ENCODE results near the gene TMEM63A. TPM values are rescaled to one million over a fixed set of nuclear protein-coding genes. Genes with fewer than 3 reads are reported as not detected.
A peak's percentile ranks its signal among the peaks of the same experiment; 100 is the strongest.
"Not testable (repeated sequence)": the region's sequence is repeated elsewhere in the genome, so short reads cannot be mapped to it uniquely, and the experiment has no call there.

TMEM63A gene
- 10 to 100 TPM; 14.6 to 30.7 (median 24.5) TPM for total RNA-seq

DNA sequence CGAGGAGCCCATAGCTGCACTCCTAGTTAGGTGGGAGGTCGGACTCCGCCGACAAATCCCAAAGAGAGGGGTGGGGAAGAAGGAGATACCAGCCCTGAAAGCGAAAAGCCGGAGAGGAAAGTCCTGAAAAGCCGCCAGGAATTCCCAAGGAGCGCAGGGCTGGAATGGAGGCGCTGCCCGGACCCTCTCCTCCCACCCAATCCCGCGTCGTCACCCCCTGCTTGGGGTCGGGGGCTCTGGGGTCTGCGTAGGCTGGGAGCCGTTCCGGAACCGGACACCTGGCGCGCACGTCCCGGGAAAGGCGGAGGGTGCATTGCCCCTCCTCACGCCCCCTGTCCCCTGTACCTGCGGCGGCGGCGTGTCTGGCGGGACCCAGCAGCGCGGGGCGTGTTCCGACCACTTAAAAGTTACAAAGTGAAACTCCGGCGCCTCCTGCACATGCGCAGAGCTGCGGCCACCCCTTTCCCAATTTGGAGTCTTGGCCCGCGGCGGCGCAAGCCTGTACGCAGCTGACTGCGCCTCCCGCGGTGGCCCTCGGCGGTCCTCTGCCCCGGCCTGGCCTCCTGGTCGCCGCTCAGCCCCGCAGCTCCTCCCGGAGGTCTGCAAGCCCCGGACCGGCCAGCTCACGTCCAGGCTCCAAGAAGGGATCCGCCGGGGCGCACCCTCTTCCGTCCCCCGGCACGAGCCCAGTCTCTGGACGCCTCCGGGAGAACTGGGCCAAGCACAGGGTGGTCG lies at the start of gene TMEM63A:
TMEM63A (minus strand) TSS at position 422 of the 735 bp plus-strand sequence. CDS start 4,800 bp downstream, outside the sequence.
- Histone ChIP-seq H3K27me3 (no peaks in the 10 kb centered on the region), H3K4me1 (peaks cover 43 to 57% (median 54%) of the 10 kb centered on the region in 4 donors), H3K36me3 (peaks cover 0 to 5% (median 3%) of the 10 kb centered on the region in 4 donors), H3K4me3 (peak within 1 kb of the TSS; percentile 79 to 98 (median 88)), H3K27ac (replicated peaks in 1 of 4) (peak within 1 kb of the TSS; percentile 82 to 92 (median 89)), H3K9me3 (no peaks in the 10 kb centered on the region)
- 3% methylated on average over 10 of the region's 64 CpGs for WGBS
- intact Hi-C loops (cut with DNase I): no loop called here
- TF ChIP-seq, protein P1, sequence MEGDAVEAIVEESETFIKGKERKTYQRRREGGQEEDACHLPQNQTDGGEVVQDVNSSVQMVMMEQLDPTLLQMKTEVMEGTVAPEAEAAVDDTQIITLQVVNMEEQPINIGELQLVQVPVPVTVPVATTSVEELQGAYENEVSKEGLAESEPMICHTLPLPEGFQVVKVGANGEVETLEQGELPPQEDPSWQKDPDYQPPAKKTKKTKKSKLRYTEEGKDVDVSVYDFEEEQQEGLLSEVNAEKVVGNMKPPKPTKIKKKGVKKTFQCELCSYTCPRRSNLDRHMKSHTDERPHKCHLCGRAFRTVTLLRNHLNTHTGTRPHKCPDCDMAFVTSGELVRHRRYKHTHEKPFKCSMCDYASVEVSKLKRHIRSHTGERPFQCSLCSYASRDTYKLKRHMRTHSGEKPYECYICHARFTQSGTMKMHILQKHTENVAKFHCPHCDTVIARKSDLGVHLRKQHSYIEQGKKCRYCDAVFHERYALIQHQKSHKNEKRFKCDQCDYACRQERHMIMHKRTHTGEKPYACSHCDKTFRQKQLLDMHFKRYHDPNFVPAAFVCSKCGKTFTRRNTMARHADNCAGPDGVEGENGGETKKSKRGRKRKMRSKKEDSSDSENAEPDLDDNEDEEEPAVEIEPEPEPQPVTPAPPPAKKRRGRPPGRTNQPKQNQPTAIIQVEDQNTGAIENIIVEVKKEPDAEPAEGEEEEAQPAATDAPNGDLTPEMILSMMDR (IDR thresholded peaks at IDR 0.05): peak in 2 of 3 experiments; percentile 45 to 55
- TF ChIP-seq POLR2AphosphoS5 (IDR thresholded peaks at IDR 0.05) (peak; percentile 89 to 92), EP300 (IDR thresholded peaks at IDR 0.05) (no peak), POLR2A (IDR thresholded peaks at IDR 0.05; ENCODE audit: low read depth) (peak; percentile 64)
- DNase-seq (ENCODE audit: extremely low spot score): peak; percentile 97

DNA sequence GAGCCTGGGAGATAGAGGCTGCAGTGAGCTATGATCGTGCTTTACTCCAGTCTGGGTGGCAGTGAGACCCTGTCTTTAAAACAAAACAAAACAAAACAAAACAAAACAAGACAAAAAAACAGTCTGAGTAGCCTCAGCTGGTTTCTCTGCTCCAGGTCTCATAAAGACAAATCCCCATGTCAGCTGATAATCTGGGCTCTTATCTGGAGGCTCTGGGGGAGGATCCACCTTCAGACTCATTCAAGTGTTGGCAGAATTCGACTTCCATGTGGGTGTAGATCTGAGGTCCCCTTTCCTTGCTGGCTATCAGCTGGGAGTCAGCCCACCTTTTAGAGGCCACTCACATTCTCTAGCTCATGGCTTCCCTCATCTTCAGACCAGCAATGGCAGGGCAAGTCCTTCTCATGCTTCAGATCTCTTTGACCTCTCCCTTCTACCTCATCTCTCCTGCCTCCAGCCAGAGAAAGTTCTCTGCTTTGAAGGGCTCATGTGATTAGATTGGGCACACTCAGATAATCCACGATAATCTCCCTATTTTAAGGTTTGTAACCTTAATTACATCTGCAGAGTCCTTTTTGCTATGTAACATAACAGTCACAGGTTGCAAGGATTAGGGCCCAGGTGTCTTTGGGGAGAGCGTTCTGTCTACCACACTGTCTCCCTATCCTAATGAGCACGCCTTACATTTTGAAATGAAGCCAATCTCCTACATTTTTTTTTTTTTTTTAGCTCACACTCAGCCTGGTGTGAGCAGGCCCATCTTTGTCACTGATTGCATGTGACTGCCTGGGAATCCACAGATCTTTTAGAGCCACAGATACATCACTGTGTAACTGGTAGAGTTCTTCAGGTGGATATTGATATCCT lies 49.3 kb upstream of the TMEM63A start:
- no peaks in the 10 kb centered on the region for H3K4me1 ChIP-seq
- H3K4me3 ChIP-seq: no peak overlapping the region
- intact Hi-C loops (cut with DNase I): no loop called here
- WGBS: 79% methylated on average over 5 of the region's 5 CpGs
- H3K36me3 ChIP-seq: no peaks in the 10 kb centered on the region
- H3K9me3 ChIP-seq: no peaks in the 10 kb centered on the region
- H3K27me3 ChIP-seq: no peaks in the 10 kb centered on the region
- no peak for DNase-seq (ENCODE audit: extremely low spot score)
- TF ChIP-seq POLR2AphosphoS5 (IDR thresholded peaks at IDR 0.05) (no peak), POLR2A (IDR thresholded peaks at IDR 0.05; ENCODE audit: low read depth) (no peak), EP300 (IDR thresholded peaks at IDR 0.05) (no peak)
- TF ChIP-seq, protein P1 (IDR thresholded peaks at IDR 0.05): no peak
- H3K27ac ChIP-seq (replicated peaks in 1 of 4): no peak overlapping the region

- Histone ChIP-seq H3K36me3 (no peaks in the 10 kb centered on the region), H3K4me3 (no peak overlapping the region), H3K27ac (replicated peaks in 1 of 4) (no peak overlapping the region), H3K9me3 (no peaks in the 10 kb centered on the region), H3K27me3 (no peaks in the 10 kb centered on the region), H3K4me1 (no peaks in the 10 kb centered on the region)
- WGBS: 92% methylated on average over 2 of the region's 2 CpGs
- DNase-seq (ENCODE audit: extremely low spot score): no peak
- TF ChIP-seq, protein P1 (IDR thresholded peaks at IDR 0.05): no peak
- TF ChIP-seq POLR2AphosphoS5 (IDR thresholded peaks at IDR 0.05): no peak
- no peak for TF ChIP-seq EP300 (IDR thresholded peaks at IDR 0.05)
- TF ChIP-seq POLR2A (IDR thresholded peaks at IDR 0.05; ENCODE audit: low read depth): no peak
- intact Hi-C loops (cut with DNase I): no loop called here
Measured at GRCh38 chr1:225930566-225930965, 48.4 kb upstream of the TMEM63A start.

DNA sequence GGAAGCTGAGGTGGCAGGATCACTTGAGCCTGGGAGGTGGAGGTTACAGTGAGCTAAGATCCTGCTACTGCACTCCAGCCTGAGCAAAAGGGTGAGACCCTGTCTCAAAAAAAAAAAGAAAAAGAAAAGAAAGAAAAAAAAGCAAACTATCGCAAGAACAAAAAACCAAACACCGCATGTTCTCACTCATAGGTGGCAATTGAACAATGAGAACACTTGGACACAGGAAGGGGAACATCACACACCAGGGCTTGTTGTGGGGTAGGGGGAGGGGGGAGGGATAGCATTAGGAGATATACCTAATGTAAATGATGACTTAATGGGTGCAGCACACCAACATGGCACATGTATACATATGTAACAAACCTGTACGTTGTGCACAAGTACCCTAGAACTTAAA lies 47.3 kb upstream of the TMEM63A start:
- H3K27me3 ChIP-seq; H3K36me3 ChIP-seq; H3K4me1 ChIP-seq; H3K4me3 ChIP-seq; H3K27ac ChIP-seq (replicated peaks in 1 of 4); intact Hi-C loops (cut with DNase I); H3K9me3 ChIP-seq; DNase-seq (ENCODE audit: extremely low spot score): not testable (repeated sequence)
- 93% methylated on average over 3 of the region's 3 CpGs for WGBS
